DND-41 (cell line): ENCODE results near the gene NDRG3.
A peak's percentile ranks its signal among the peaks of the same experiment; 100 is the strongest.

Experiments
- ATAC-seq: fragments of 200-7000 bp; cut with Tn5 transposase; 3 replicates; pipeline ENCODE4 v1.9.1; 2021; ENCODE audit warnings: low read depth; ENCODE audit not compliant: insufficient read depth
- DNase-seq: peaks from one replicate; pipeline ENCODE4 v3.0.0-alpha.2; 2020
- H2AFZ ChIP-seq: 2 replicates; pipeline ENCODE4 v1.6.0; 2012; ENCODE audit warnings: low read depth, low read length
- H3K27ac ChIP-seq: 2 replicates; pipeline ENCODE4 v1.5.1; 2012; ENCODE audit warnings: low read length, inconsistent platforms
- H3K27me3 ChIP-seq: fragments of 200-600 bp; sonication (generic); 2 replicates; pipeline ENCODE4 v1.6.0; 2012; ENCODE audit warnings: low read length, mild to moderate bottlenecking, inconsistent platforms; ENCODE audit not compliant: insufficient read depth, poor library complexity
- H3K36me3 ChIP-seq: 2 replicates; pipeline ENCODE4 v1.5.1; 2012; ENCODE audit warnings: low read length, inconsistent platforms; ENCODE audit not compliant: insufficient read depth
- H3K4me1 ChIP-seq: 2 replicates; pipeline ENCODE4 v1.5.1; 2012; ENCODE audit warnings: mild to moderate bottlenecking, low read length; ENCODE audit not compliant: insufficient read depth
- H3K4me2 ChIP-seq: 2 replicates; pipeline ENCODE4 v1.6.0; 2012; ENCODE audit warnings: mild to moderate bottlenecking, moderate library complexity, low read length, inconsistent platforms; ENCODE audit not compliant: insufficient read depth
- H3K4me3 ChIP-seq, 2 experiments: fragments of 200-600 bp in 1 of 2; shearing (Covaris generic) in 1 of 2; 2 replicates each; pipeline ENCODE4 v1.5.1; 2012 to 2016; ENCODE audit warnings: inconsistent platforms in 2 of 2, low read length in 2 of 2, mild to moderate bottlenecking in 2 of 2, low read depth in 1 of 2, moderate library complexity in 1 of 2
- H3K79me2 ChIP-seq: 2 replicates; pipeline ENCODE4 v1.6.0; 2012; ENCODE audit warnings: low read length, inconsistent platforms; ENCODE audit not compliant: insufficient read depth
- H3K9ac ChIP-seq: 2 replicates; pipeline ENCODE4 v1.6.0; 2012; ENCODE audit warnings: low read depth, mild to moderate bottlenecking, inconsistent platforms, low read length, moderate library complexity
- H3K9me3 ChIP-seq: 2 replicates; pipeline ENCODE4 v1.5.1; 2012; ENCODE audit warnings: low read length, moderate library complexity, mild to moderate bottlenecking, inconsistent platforms; ENCODE audit not compliant: insufficient read depth, severe bottlenecking
- H4K20me1 ChIP-seq: 2 replicates; pipeline ENCODE4 v1.6.0; 2012; ENCODE audit warnings: low read length; ENCODE audit not compliant: insufficient read depth
- EZH2 ChIP-seq: IDR thresholded peaks from 3 replicates; pipeline ENCODE4 v1.6.1; 2012; ENCODE audit warnings: borderline replicate concordance, low read depth, mild to moderate bottlenecking, moderate library complexity, low read length, inconsistent platforms; ENCODE audit not compliant: severe bottlenecking
- TF ChIP-seq, protein P1 (sequence below): IDR thresholded peaks from 2 replicates; pipeline ENCODE4 v1.5.1; 2012; ENCODE audit warnings: borderline replicate concordance, low read length, moderate library complexity, mild to moderate bottlenecking; ENCODE audit not compliant: poor library complexity, severe bottlenecking; ENCODE audit errors: extremely low read depth

NDRG3 gene

DNA sequence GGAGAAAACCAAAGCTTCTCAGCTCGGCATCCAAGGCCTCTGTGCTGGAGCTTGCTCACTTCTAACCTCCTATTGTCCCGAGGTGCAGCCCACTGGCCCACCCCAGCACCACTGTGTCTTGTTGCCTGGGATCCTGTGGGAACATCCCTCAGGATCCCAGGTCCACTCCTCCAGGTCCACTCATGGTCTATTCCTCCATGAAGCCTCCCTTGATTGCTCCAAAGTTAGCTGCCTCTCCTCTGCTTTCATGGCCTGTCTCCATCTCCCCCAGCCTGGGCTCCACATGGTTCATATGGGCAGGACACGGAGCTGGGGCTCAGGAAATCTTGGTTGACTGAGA is 113.8 kb downstream of the NDRG3 start:
- Histone ChIP-seq H2AFZ (no peak overlapping the region), H3K4me2 (no peak overlapping the region), H3K4me3 (no peak overlapping the region), H3K9ac (no peak overlapping the region), H3K79me2 (no peaks in the 10 kb centered on the region), H3K36me3 (no peaks in the 10 kb centered on the region), H3K27me3 (no peaks in the 10 kb centered on the region), H3K4me1 (peaks cover 23% of the 10 kb centered on the region), H4K20me1 (no peaks in the 10 kb centered on the region), H3K27ac (no peak overlapping the region), H3K9me3 (no peaks in the 10 kb centered on the region)
- ATAC-seq (no peak), DNase-seq (no peak)
- no peak for TF ChIP-seq EZH2
- TF ChIP-seq, protein P1, sequence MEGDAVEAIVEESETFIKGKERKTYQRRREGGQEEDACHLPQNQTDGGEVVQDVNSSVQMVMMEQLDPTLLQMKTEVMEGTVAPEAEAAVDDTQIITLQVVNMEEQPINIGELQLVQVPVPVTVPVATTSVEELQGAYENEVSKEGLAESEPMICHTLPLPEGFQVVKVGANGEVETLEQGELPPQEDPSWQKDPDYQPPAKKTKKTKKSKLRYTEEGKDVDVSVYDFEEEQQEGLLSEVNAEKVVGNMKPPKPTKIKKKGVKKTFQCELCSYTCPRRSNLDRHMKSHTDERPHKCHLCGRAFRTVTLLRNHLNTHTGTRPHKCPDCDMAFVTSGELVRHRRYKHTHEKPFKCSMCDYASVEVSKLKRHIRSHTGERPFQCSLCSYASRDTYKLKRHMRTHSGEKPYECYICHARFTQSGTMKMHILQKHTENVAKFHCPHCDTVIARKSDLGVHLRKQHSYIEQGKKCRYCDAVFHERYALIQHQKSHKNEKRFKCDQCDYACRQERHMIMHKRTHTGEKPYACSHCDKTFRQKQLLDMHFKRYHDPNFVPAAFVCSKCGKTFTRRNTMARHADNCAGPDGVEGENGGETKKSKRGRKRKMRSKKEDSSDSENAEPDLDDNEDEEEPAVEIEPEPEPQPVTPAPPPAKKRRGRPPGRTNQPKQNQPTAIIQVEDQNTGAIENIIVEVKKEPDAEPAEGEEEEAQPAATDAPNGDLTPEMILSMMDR = no peak

DNA sequence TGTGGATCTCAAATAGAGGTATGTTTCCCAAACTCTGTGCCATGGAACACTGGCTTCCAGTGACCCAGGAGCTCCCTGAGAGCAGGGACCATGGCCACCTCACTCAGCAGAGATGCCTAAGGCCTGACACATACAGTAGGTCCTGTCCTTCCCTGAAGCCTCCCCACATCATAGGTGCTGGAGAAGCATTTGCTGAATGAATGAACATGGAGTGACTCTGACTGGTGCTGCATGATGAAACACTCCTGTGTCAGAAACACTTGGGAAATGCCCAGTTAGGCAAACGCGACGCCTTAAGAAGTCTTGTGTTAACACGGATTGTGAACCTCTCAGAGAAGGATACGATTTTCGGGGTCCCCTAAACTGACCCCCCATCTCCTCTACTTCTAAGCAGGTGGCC is 114.2 kb downstream of the NDRG3 start:
- Histone ChIP-seq H3K4me1 (peaks cover 23% of the 10 kb centered on the region), H3K36me3 (no peaks in the 10 kb centered on the region), H3K9me3 (no peaks in the 10 kb centered on the region), H3K9ac (no peak overlapping the region), H3K27me3 (no peaks in the 10 kb centered on the region), H3K79me2 (no peaks in the 10 kb centered on the region), H3K4me3 (no peak overlapping the region), H3K4me2 (no peak overlapping the region), H3K27ac (no peak overlapping the region), H4K20me1 (no peaks in the 10 kb centered on the region), H2AFZ (no peak overlapping the region)
- ATAC-seq (no peak), DNase-seq (no peak)
- TF ChIP-seq, protein P1 = no peak

DNA sequence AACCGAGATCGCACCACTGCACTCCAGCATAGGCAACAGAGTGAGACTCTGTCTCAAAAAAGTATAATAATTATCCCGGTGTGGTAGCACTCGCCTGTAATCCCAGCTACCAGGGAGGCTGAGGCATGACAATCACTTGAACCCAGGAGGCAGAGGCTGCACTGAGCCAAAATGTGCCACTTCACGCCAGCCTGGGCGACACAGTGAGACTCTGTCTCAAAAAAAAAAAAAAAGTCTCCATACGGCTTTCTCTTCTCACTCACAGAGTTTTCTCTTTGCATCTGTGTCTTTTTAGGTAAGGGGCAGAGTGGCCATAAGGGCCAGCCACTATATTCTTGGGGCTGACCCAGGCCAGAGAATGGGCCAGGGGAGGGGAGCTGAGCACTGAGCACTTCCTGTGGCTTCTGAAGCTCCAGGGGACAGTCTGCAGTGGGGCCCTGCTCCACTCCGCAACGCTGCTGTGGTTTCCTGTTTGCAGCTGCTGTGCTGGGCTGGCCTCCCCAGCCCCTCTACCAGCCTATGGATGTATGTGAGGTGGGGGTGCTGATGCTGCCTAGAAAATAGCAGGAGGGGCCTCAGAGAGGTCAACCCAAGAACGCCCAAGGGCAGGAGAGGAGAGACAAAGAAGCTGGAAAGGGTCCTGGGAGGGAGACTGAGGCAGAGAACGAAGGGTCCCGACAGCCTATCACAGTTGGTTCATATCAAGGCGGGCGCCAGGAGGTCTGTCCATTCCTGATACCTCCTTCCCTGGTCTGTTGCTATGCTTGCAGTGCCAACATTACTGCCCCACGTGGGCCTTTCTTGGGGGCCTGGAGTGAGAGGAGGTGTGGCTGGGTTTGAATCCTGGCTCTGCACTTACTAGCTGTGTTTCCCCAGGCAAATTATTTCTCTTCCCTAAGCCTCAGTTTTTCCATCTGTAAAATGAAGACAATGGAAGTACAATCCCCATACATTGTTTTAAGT is 115.9 kb downstream of the NDRG3 start:
- TF ChIP-seq EZH2 = no peak
- TF ChIP-seq, protein P1 = no peak
- H2AFZ ChIP-seq = no peak overlapping the region; the same call in none of the 2 replicates
- H3K4me1 ChIP-seq = peaks cover 23% of the 10 kb centered on the region
- peak overlapping the region; percentile 66 for H3K27ac ChIP-seq
- no peaks in the 10 kb centered on the region for H3K36me3 ChIP-seq
- no peaks in the 10 kb centered on the region for H3K9me3 ChIP-seq
- no peak overlapping the region for H3K4me3 ChIP-seq
- no peaks in the 10 kb centered on the region for H4K20me1 ChIP-seq
- H3K79me2 ChIP-seq = no peaks in the 10 kb centered on the region
- peak overlapping the region; percentile 36 for H3K4me2 ChIP-seq
- H3K9ac ChIP-seq = peak overlapping the region; percentile 7; the same call in 1 of the 2 replicates
- ATAC-seq (peak; percentile 99), DNase-seq (peak; percentile 85)
- H3K27me3 ChIP-seq = no peaks in the 10 kb centered on the region
